Skeletal muscle satellite cell (primary cell): ENCODE measurements around the gene WDR88.
"Not testable (repeated sequence)": the region's sequence is repeated elsewhere in the genome, so short reads cannot be mapped to it uniquely, and the experiment has no call there.

Experiments used
- H3K27me3 ChIP-seq: 2 replicates; pipeline ENCODE4 v1.7.0; 2013; ENCODE audit warnings: low read length; ENCODE audit not compliant: control insufficient read depth, insufficient read depth
- H3K36me3 ChIP-seq: 2 replicates; pipeline ENCODE4 v1.7.0; 2013; ENCODE audit warnings: mild to moderate bottlenecking, control low read depth, low read length; ENCODE audit not compliant: insufficient read depth
- H3K4me1 ChIP-seq: 2 replicates; pipeline ENCODE4 v1.7.0; 2013; ENCODE audit warnings: low read length; ENCODE audit not compliant: control insufficient read depth, insufficient read depth
- H3K4me2 ChIP-seq: 2 replicates; pipeline ENCODE4 v1.7.0; 2013; ENCODE audit warnings: mild to moderate bottlenecking, low read length
- H3K4me3 ChIP-seq: 2 replicates; pipeline ENCODE4 v1.7.0; 2013; ENCODE audit warnings: low read length
- H3K9ac ChIP-seq: 2 replicates; pipeline ENCODE4 v1.7.0; 2013; ENCODE audit warnings: mild to moderate bottlenecking, low read depth, low read length, moderate library complexity
- H3K9me3 ChIP-seq: replicated peaks from 2 replicates; pipeline ENCODE4 v1.7.0; 2013; ENCODE audit warnings: mild to moderate bottlenecking, control low read depth, low read length

Gene WDR88

DNA sequence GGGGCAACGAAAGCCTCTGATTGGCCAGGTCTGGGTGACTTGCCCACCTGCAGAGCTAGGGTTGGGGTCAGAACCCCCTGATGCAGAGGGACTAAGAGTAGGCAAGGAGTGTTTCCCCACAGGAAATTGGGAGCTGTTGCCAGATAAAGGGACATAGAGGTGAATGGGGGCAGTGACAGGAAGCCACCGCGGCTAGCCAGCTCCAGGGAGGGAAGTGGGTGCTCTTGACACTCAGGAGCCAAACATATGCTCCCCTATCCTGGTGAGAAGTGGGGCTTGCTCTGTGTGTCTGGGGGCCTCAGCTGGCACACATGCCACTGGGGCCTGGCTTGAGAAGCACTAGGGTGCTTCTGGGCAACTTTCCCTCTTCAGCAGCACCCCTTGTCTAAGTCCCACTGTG, 26.0 kb downstream of the WDR88 start:
- Histone ChIP-seq H3K9ac (no peak overlapping the region), H3K4me2 (no peak overlapping the region), H3K4me3 (no peak overlapping the region), H3K9me3 (no peaks in the 10 kb centered on the region), H3K36me3 (no peaks in the 10 kb centered on the region), H3K4me1 (no peaks in the 10 kb centered on the region), H3K27me3 (no peaks in the 10 kb centered on the region)

DNA sequence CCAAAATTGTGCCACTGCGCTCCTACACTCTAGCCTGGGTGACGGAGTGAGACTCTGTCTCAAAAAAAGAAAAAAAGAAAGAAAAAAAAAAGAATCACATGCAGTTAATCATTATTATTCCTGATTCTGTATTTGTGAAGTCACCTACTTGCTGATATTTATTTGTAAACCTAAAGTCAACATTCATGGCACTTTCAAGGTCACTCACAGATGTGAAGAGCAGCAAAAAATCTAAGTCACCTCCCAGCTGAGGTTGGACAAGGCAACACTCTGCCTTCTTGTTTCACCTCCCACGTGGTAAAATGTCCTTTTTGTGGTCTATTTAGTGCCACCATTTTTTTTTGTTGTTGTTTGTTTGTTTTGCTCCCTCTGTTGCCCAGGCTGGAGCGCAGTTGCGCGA, 26.5 kb downstream of the WDR88 start:
- H3K9ac ChIP-seq: no peak overlapping the region
- no peaks in the 10 kb centered on the region for H3K9me3 ChIP-seq
- no peaks in the 10 kb centered on the region for H3K4me1 ChIP-seq
- no peaks in the 10 kb centered on the region for H3K27me3 ChIP-seq
- H3K36me3 ChIP-seq: no peaks in the 10 kb centered on the region
- H3K4me2 ChIP-seq: no peak overlapping the region
- H3K4me3 ChIP-seq: no peak overlapping the region

DNA sequence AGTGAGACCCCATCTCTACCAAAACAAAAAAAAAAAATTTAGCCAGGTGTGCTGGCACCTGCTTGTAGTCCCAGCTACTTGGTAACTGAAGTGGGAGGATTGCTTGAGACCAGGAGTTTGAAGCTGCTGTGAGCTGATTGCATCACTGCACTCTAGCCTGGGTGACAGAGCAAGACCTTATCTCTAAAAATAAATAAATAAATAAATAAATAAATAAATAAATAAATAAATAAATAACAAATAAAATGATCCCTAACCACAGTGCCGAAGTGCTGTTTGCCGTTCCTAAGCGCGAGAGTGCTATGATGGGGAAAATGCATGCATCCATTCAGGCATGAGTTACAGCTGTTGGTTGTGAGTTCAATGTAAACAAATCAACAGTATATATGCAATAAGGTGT, 27.2 kb downstream of the WDR88 start:
- Histone ChIP-seq H3K27me3 (no peaks in the 10 kb centered on the region), H3K4me1 (no peaks in the 10 kb centered on the region), H3K4me3 (no peak overlapping the region), H3K9me3 (no peaks in the 10 kb centered on the region), H3K9ac (no peak overlapping the region), H3K36me3 (no peaks in the 10 kb centered on the region), H3K4me2 (no peak overlapping the region)

DNA sequence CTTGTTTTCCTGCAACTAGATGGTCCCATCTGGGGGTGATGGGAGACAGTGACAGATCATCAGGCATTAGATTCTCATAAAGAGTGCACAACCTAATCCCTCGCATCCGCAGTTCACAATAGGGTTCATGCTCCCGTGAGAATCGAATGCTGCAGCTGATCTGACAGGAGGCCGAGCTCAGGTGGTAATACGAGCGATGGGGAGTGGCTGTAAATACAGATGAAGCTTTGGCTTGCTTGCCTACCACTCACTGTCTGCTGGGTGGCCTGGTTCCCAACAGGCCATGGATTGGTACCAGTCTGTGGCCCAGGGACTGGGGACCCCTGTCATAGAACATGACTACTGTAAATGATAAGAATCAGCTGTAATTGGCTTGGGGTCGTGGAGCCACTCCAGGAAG, 28.0 kb downstream of the WDR88 start:
- Histone ChIP-seq H3K4me3 (no peak overlapping the region), H3K9me3 (no peaks in the 10 kb centered on the region), H3K27me3 (no peaks in the 10 kb centered on the region), H3K9ac (no peak overlapping the region), H3K36me3 (no peaks in the 10 kb centered on the region), H3K4me1 (no peaks in the 10 kb centered on the region), H3K4me2 (no peak overlapping the region)

DNA sequence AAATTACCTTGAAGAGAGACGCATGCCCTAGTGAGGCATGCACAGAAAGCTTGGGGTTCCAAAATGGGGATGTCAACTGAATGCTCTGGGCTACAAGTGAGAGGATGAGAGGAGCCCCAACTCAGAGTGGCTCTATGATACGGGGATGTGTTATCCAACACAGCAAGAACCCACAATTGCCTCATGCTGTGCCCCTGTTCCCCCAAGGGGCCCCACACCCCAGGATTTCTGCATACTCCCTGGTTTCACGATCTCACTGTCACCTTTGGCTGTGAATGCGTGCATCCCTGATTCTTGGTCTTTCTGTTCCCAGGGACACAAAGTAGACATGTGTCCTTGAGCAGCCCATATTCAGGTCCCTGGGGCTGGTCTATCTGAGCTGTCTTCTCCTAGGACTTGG, 29.3 kb downstream of the WDR88 start:
- H3K4me1 ChIP-seq: no peaks in the 10 kb centered on the region
- no peak overlapping the region for H3K9ac ChIP-seq
- H3K36me3 ChIP-seq: no peaks in the 10 kb centered on the region
- no peak overlapping the region for H3K4me2 ChIP-seq
- no peaks in the 10 kb centered on the region for H3K27me3 ChIP-seq
- no peak overlapping the region for H3K4me3 ChIP-seq
- no peaks in the 10 kb centered on the region for H3K9me3 ChIP-seq

DNA sequence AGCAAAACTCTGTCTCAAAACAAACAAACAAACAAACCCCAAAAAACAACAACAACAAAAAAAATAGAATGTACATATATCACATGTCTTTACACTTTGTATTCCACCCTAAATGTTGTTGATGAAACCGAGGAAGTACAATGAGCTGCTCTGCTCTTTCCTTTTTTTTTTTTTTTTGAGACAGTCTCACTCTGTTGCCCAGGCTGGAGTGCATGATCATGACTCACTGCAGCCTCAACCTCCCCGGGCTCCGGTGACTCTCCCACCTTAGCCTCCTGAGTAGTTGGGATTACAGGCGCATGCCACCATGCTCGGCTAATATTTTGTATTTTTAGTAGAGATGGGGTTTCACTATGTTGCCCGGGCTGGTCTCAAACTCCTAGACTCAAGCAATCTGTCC, 31.6 kb downstream of the WDR88 start:
- no peaks in the 10 kb centered on the region for H3K4me1 ChIP-seq
- H3K36me3 ChIP-seq: no peaks in the 10 kb centered on the region

DNA sequence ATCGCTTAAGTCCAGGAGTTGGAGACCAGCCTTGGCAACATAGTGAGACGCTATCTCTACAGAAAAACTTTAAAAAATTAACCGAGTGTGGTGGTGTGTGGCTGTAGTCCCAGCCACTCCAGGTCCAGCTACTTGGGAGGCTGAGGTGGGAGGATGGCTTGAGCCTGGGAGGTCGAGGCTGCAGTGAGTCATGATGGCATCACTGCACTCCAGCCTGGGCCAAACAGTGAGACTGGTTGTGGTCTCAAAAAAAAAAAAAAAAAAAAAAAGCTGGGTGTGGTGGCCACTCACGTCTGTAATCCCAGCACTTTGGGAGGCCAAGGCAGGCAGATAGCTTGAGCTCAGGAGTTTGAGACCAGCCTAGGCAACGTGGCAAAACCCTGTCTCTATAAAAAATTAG, 34.1 kb downstream of the WDR88 start:
- not testable (repeated sequence) for H3K9me3 ChIP-seq, H3K27me3 ChIP-seq, H3K4me1 ChIP-seq, H3K4me2 ChIP-seq, H3K9ac ChIP-seq, H3K4me3 ChIP-seq, H3K36me3 ChIP-seq

More for the DNA sequence above, 31.6 kb downstream of the WDR88 start:
- Histone ChIP-seq H3K9me3 (no peaks in the 10 kb centered on the region), H3K27me3 (no peaks in the 10 kb centered on the region), H3K4me2 (no peak overlapping the region), H3K4me3 (no peak overlapping the region), H3K9ac (no peak overlapping the region)

DNA sequence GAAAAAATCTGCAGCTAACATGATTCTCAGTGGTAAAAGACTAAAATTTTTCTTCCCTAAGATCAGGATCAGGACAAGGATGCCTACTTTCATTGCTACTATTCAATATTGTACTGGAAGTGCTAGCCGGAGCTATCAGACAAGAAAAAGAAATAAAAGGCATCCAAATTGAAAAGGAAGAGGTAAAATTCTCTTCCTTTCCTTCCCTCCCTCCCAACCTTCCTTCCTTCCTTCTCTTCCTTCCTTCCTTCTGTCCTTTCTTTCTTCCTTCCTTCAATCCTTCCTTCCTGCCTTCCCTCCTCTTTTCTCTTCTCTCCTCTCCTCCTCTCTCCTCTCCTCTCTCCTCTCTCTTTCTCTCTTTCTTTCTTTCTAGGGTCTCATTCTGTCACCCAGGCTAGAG, 35.5 kb downstream of the WDR88 start:
- Histone ChIP-seq H3K27me3 (no peaks in the 10 kb centered on the region), H3K4me3 (no peak overlapping the region), H3K4me1 (peaks cover 7% of the 10 kb centered on the region), H3K4me2 (no peak overlapping the region), H3K36me3 (no peaks in the 10 kb centered on the region), H3K9ac (no peak overlapping the region), H3K9me3 (no peaks in the 10 kb centered on the region)

DNA sequence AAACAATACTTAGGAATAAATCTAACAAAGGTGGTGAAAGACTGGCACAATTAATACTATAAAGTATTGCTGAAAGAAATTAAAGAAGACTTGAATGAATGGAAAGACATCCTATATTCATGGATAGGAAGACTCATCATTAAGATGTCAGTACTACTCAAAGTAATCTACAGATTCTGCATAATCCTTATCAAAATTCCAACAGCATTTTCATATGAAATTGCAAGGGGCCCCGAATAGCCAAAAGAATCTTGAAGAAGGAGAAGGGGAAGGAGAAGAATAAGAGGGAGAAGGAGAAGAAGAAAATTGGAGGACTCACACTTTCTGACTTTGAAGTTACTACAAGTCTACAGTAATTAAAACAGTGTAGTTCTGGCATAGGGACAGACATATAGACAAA, 36.6 kb downstream of the WDR88 start:
- H3K9me3 ChIP-seq: no peaks in the 10 kb centered on the region
- H3K36me3 ChIP-seq: no peaks in the 10 kb centered on the region
- H3K4me2 ChIP-seq: no peak overlapping the region
- H3K27me3 ChIP-seq: no peaks in the 10 kb centered on the region
- H3K4me1 ChIP-seq: peaks cover 7% of the 10 kb centered on the region
- H3K4me3 ChIP-seq: no peak overlapping the region
- no peak overlapping the region for H3K9ac ChIP-seq

DNA sequence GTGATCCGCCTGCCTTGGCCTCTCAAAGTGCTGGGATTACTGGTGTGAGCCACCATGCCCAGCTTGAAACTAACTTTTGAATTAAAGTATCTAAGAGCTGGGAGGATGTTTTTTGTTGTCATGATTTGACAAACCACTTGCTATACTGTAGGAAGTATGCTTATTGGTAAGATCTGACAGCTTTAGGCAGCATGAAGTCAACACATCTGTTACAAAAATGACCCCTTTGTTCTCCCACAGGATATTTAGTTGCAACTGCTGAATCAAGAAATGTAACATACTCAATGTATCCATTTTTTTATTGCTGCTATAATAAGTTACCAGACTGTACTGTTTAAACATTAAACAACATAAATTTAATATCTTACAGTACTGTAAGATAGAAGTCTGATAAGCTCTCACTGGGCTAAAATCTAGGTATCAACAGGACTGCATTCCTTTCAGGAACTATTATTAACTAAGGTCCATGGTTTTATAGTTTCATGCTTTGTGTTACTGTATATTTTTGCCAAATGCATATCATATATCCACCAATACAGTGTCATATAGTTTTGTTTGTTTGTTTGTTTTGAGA, 39.4 kb downstream of the WDR88 start:
- no peak overlapping the region for H3K4me2 ChIP-seq
- H3K36me3 ChIP-seq: no peaks in the 10 kb centered on the region
- H3K27me3 ChIP-seq: no peaks in the 10 kb centered on the region
- H3K9me3 ChIP-seq: no peaks in the 10 kb centered on the region
- H3K9ac ChIP-seq: no peak overlapping the region
- no peak overlapping the region for H3K4me3 ChIP-seq
- H3K4me1 ChIP-seq: peaks cover 15% of the 10 kb centered on the region

DNA sequence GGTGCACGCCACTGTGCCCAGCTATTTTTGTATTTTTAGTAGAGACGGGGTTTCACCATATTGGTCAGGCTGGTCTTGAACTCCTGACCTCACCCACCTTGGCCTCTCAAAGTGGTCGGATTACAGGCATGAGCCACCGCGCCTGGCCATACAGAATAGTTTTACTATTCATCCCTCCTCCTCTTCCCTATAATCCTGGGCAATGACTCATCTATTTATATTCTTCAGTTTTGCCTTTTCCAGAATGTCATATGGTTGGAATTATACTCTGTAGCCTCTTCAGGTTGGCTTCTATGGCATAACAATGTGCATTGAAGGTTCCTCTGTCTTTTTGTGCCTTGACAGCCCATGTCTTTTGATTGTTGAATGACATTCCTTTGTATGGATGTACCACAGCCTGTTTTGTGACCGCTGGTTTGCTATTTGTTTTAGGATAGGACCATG, 40.0 kb downstream of the WDR88 start:
- Histone ChIP-seq H3K9me3 (no peaks in the 10 kb centered on the region), H3K4me2 (no peak overlapping the region), H3K4me3 (no peak overlapping the region), H3K27me3 (no peaks in the 10 kb centered on the region), H3K36me3 (no peaks in the 10 kb centered on the region), H3K4me1 (peaks cover 15% of the 10 kb centered on the region), H3K9ac (no peak overlapping the region)

DNA sequence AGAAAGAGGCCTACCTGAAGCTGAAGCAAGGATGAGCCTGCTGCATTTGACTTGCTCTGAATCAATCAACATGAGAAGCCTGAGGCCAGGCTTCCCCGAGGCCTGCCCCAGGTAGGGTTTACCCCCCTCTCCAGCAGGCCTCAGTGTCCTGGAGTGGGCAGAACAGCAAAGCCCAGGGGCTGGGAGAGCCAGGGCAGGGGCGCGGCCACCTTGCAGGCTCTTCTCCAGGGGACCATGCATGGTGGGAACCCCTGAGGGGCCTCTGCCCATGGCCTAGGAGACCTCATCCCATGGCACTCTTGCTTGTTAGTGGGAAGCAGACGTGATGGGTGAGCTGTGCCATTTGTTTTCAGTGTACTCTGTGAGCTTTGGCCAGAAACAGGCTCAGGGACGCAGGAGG, 42.3 kb downstream of the WDR88 start:
- H3K4me2 ChIP-seq: no peak overlapping the region
- no peak overlapping the region for H3K4me3 ChIP-seq
- H3K27me3 ChIP-seq: no peaks in the 10 kb centered on the region
- no peak overlapping the region for H3K9ac ChIP-seq
- no peaks in the 10 kb centered on the region for H3K9me3 ChIP-seq
- H3K4me1 ChIP-seq: peaks cover 24% of the 10 kb centered on the region
- H3K36me3 ChIP-seq: no peaks in the 10 kb centered on the region
